Measurements from ENCODE around the gene CMTM7.

DNA sequence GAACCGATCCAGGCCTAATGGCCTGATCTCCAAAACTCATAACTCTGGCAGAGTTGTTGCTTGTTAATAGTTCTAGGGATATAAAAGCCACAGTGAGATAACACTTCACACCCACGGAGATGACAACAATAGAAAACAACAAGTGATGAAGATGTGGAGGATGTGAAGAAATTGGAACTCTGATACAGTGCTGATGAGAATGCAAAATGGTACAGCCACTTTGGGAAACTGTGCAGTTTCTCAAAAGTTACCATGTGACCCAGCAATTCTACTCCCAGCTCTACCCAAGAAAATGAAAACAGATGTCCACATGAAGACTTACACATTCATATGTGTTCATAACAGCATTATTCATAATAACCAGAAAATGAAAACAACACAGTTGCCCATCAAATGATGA, 3.8 kb downstream of the CMTM7 start:
- TF ChIP-seq ZFX (CRISPR knock-in tag; IDR thresholded peaks at IDR 0.05) (no peak), KLF16 (IDR thresholded peaks at IDR 0.05) (no peak), ZEB2 (IDR thresholded peaks at IDR 0.05) (no peak), BRCA1 (IDR thresholded peaks at IDR 0.05) (no peak), BRCA1 (CRISPR knock-in tag; IDR thresholded peaks at IDR 0.05) (no peak), CTCF (IDR thresholded peaks at IDR 0.05 in 2 of 3, conservative IDR thresholded peaks at IDR 0.05 in 1 of 3; ENCODE audit: insufficient read depth in 2 of 3, low read depth in 1 of 3, low read length in 3 of 3) (no peak), CBFB (CRISPR knock-in tag; IDR thresholded peaks at IDR 0.05) (no peak), CREB1 (IDR thresholded peaks at IDR 0.05) (no peak), CREB1 (CRISPR knock-in tag; IDR thresholded peaks at IDR 0.05) (no peak), HDAC6 (IDR thresholded peaks at IDR 0.05; ENCODE audit: low read depth, low read length) (no peak)
- TF ChIP-seq, protein P1, sequence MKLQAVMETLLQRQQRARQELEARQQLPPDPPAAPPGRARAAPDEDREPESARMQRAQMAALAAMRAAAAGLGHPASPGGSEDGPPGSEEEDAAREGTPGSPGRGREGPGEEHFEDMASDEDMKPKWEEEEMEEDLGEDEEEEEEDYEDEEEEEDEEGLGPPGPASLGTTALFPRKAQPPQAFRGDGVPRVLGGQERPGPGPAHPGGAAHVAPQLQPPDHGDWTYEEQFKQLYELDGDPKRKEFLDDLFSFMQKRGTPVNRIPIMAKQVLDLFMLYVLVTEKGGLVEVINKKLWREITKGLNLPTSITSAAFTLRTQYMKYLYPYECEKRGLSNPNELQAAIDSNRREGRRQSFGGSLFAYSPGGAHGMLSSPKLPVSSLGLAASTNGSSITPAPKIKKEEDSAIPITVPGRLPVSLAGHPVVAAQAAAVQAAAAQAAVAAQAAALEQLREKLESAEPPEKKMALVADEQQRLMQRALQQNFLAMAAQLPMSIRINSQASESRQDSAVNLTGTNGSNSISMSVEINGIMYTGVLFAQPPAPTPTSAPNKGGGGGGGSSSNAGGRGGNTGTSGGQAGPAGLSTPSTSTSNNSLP (IDR thresholded peaks at IDR 0.05; ENCODE audit: borderline replicate concordance, low read depth, low read length) = no peak

All from K562 (cell line).